ENCODE measurements around the gene CCDC91. TPM values are rescaled to one million over a fixed set of nuclear protein-coding genes. Genes with fewer than 3 reads are reported as not detected.

The CCDC91 gene
- total RNA-seq, 1 experiment from 2014 or later: 35.9 TPM

DNA sequence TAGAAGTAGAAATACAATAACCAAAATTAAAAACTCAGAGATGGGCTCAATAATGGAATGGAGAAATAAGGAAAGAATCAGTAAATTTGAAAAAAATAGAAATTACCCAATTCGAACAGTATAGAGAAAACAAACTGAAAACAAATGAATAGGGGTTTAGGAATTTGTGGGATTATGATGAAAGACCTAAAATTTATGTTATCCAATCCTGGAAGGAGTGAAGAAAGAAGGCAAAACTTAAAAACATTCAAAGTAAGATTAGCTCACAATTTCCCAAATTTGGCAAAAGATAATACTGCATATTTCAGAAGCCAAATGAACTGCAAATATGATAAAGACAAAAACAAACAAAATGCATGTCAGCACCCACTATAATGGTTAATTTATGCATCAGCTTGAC is 177.1 kb downstream of the CCDC91 start:
- no peak overlapping the region for H3K4me3 Mint-ChIP-seq (ENCODE audit: unreplicated experiment)
- POLR2A ChIA-PET: no interaction called here
- H3K27me3 Mint-ChIP-seq (ENCODE audit: insufficient read depth, unreplicated experiment): no peaks in the 10 kb centered on the region
- no peak overlapping the region for H3K27ac Mint-ChIP-seq (ENCODE audit: low read depth, unreplicated experiment)
- H3K4me1 Mint-ChIP-seq (ENCODE audit: insufficient read depth, unreplicated experiment): no peaks in the 10 kb centered on the region
- BruUV-seq (replicated peaks): no TSS peak
- peaks cover 31% of the 10 kb centered on the region for H3K9me3 Mint-ChIP-seq (ENCODE audit: unreplicated experiment)
- peaks cover 14% of the 10 kb centered on the region for H3K36me3 Mint-ChIP-seq (ENCODE audit: insufficient read depth, unreplicated experiment)
- CTCF ChIA-PET: interaction anchor here (0.7 kb wide), 1 partner anchor 172 kb away, joined by 4 read pairs; no protein-coding TSS in a partner anchor
- TF ChIP-seq, protein P1, sequence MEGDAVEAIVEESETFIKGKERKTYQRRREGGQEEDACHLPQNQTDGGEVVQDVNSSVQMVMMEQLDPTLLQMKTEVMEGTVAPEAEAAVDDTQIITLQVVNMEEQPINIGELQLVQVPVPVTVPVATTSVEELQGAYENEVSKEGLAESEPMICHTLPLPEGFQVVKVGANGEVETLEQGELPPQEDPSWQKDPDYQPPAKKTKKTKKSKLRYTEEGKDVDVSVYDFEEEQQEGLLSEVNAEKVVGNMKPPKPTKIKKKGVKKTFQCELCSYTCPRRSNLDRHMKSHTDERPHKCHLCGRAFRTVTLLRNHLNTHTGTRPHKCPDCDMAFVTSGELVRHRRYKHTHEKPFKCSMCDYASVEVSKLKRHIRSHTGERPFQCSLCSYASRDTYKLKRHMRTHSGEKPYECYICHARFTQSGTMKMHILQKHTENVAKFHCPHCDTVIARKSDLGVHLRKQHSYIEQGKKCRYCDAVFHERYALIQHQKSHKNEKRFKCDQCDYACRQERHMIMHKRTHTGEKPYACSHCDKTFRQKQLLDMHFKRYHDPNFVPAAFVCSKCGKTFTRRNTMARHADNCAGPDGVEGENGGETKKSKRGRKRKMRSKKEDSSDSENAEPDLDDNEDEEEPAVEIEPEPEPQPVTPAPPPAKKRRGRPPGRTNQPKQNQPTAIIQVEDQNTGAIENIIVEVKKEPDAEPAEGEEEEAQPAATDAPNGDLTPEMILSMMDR (IDR thresholded peaks at IDR 0.05; ENCODE audit: unreplicated experiment): no peak
- intact Hi-C loops (cut with micrococcal nuclease): no loop called here
- no peak for DNase-seq (ENCODE audit: unreplicated experiment)

GRCh38 chr12:28367993-28368392 is 177.7 kb downstream of the CCDC91 start:
- no TSS peak for BruUV-seq (replicated peaks)
- H3K4me3 Mint-ChIP-seq (ENCODE audit: unreplicated experiment): no peak overlapping the region
- TF ChIP-seq, protein P1 (IDR thresholded peaks at IDR 0.05; ENCODE audit: unreplicated experiment): no peak
- H3K36me3 Mint-ChIP-seq (ENCODE audit: insufficient read depth, unreplicated experiment): peaks cover 16% of the 10 kb centered on the region
- intact Hi-C loops (cut with micrococcal nuclease): no loop called here
- no peak for DNase-seq (ENCODE audit: unreplicated experiment)
- no peak overlapping the region for H3K27ac Mint-ChIP-seq (ENCODE audit: low read depth, unreplicated experiment)
- H3K4me1 Mint-ChIP-seq (ENCODE audit: insufficient read depth, unreplicated experiment): no peaks in the 10 kb centered on the region
- ChIA-PET POLR2A (no interaction called here), CTCF (no interaction called here)
- no peaks in the 10 kb centered on the region for H3K27me3 Mint-ChIP-seq (ENCODE audit: insufficient read depth, unreplicated experiment)
- H3K9me3 Mint-ChIP-seq (ENCODE audit: unreplicated experiment): peaks cover 31% of the 10 kb centered on the region

DNA sequence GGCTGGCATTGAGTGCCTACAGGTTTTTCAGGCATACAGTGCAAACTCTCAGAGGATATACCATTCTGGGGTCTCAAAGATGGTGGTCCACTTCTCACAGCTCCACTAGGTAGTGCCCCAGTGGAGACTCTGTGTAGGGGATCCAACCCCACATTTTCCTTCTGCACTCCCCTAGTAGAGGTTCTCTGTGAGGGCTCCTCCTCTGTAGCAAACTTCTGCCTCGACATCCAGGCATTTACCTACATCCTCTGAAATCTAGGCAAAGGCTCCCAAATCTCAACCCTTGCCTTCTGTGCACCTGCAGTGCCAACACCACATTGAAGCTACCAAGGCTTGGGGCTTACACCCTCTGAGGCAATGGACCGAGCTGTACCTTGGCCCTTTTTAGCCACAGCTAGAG is 179.2 kb downstream of the CCDC91 start:
- Mint-ChIP-seq H3K4me3 (ENCODE audit: unreplicated experiment) (no peak overlapping the region), H3K27me3 (ENCODE audit: insufficient read depth, unreplicated experiment) (no peaks in the 10 kb centered on the region), H3K4me1 (ENCODE audit: insufficient read depth, unreplicated experiment) (no peaks in the 10 kb centered on the region), H3K36me3 (ENCODE audit: insufficient read depth, unreplicated experiment) (peaks cover 16% of the 10 kb centered on the region), H3K27ac (ENCODE audit: low read depth, unreplicated experiment) (no peak overlapping the region), H3K9me3 (ENCODE audit: unreplicated experiment) (peaks cover 38% of the 10 kb centered on the region)
- TF ChIP-seq, protein P1 (IDR thresholded peaks at IDR 0.05; ENCODE audit: unreplicated experiment): no peak
- no TSS peak for BruUV-seq (replicated peaks)
- DNase-seq (ENCODE audit: unreplicated experiment): no peak
- intact Hi-C loops (cut with micrococcal nuclease): no loop called here
- ChIA-PET CTCF (no interaction called here), POLR2A (no interaction called here)

- BruUV-seq (replicated peaks): no TSS peak
- H3K27me3 Mint-ChIP-seq (ENCODE audit: insufficient read depth, unreplicated experiment): no peaks in the 10 kb centered on the region
- H3K27ac Mint-ChIP-seq (ENCODE audit: low read depth, unreplicated experiment): no peak overlapping the region
- TF ChIP-seq, protein P1 (IDR thresholded peaks at IDR 0.05; ENCODE audit: unreplicated experiment): no peak
- H3K4me1 Mint-ChIP-seq (ENCODE audit: insufficient read depth, unreplicated experiment): no peaks in the 10 kb centered on the region
- ChIA-PET CTCF (no interaction called here), POLR2A (no interaction called here)
- DNase-seq (ENCODE audit: unreplicated experiment): no peak
- intact Hi-C loops (cut with micrococcal nuclease): no loop called here
- H3K9me3 Mint-ChIP-seq (ENCODE audit: unreplicated experiment): peaks cover 19% of the 10 kb centered on the region
- H3K36me3 Mint-ChIP-seq (ENCODE audit: insufficient read depth, unreplicated experiment): peaks cover 9% of the 10 kb centered on the region
- H3K4me3 Mint-ChIP-seq (ENCODE audit: unreplicated experiment): no peak overlapping the region
These were observed 184.3 kb downstream of the CCDC91 start for GRCh38 chr12:28374556-28374955.

Data from MCF 10A (cell line).